MM.1S (cell line): Measurements from ENCODE around the gene EGFL7.

Source experiments
- CTCF ChIP-seq: fragments of 300-600 bp; sonication (generic); IDR thresholded peaks from 2 replicates; pipeline ENCODE4 v1.5.1; 2016; ENCODE audit warnings: antibody characterized with exemption, low read length, mixed read lengths
- EZH2 ChIP-seq: fragments of 300-600 bp; sonication (generic); optimal IDR thresholded peaks from 2 replicates; pipeline ENCODE3; 2017; ENCODE audit warnings: low read depth, mild to moderate bottlenecking, antibody characterized with exemption, low read length, mixed read lengths
- EZH2phosphoT487 ChIP-seq: fragments of 300-600 bp; sonication (generic); IDR thresholded peaks from 2 replicates; pipeline ENCODE4 v1.6.1; 2018; ENCODE audit warnings: antibody characterized with exemption, low read length

- TF ChIP-seq CTCF, result no peak
- TF ChIP-seq EZH2phosphoT487, result no peak
- TF ChIP-seq EZH2, result no peak
Measured at GRCh38 chr9:136709454-136710109, 46.9 kb downstream of the EGFL7 start.
